Fibroblast of lung (primary cell): ENCODE measurements around the gene EIF4B.

Experiments used
- CTCF ChIP-seq, 2 donors: IDR thresholded peaks in 1 of 2; conservative IDR thresholded peaks in 1 of 2; 1 replicate in 1 of 2; 2 replicates in 1 of 2; pipeline ENCODE4 v1.5.1; 2011 to 2012; ENCODE audit warnings: low read length in 2 of 2, control low read depth in 1 of 2, inconsistent platforms in 1 of 2, low read depth in 1 of 2, mild to moderate bottlenecking in 1 of 2
- EZH2 ChIP-seq: IDR thresholded peaks from 2 replicates; pipeline ENCODE4 v1.5.1; 2012; ENCODE audit warnings: low read length, control low read depth, mild to moderate bottlenecking; ENCODE audit errors: missing control alignments

GRCh38 chr12:53007343-53007742 is 1.1 kb downstream of the EIF4B start:
- no peak for TF ChIP-seq CTCF (conservative IDR thresholded peaks at IDR 0.05 in 1 of 2, IDR thresholded peaks at IDR 0.05 in 1 of 2; ENCODE audit: low read depth in 1 of 2, low read length in 2 of 2)
- TF ChIP-seq EZH2, result no peak
